SK-N-MC (cell line): Measurements from ENCODE around the gene LIMK2.

ENCODE experiments used
- EZH2 ChIP-seq: fragments of 200-600 bp; sonication (generic); IDR thresholded peaks from one replicate; pipeline ENCODE4 v1.6.1; 2017; ENCODE audit warnings: antibody characterized with exemption
- POLR2AphosphoS5 ChIP-seq: IDR thresholded peaks from 2 replicates; pipeline ENCODE4 v1.6.1; 2012; ENCODE audit warnings: mild to moderate bottlenecking, low read depth, low read length, borderline replicate concordance

- no peak for TF ChIP-seq EZH2
- no peak for TF ChIP-seq POLR2AphosphoS5
Observed at GRCh38 chr22:31268281-31268680, 56.2 kb downstream of the LIMK2 start.
